ENCODE results near the gene FAM135A. TPM values are rescaled to one million over a fixed set of nuclear protein-coding genes. Genes with fewer than 3 reads are reported as not detected.
"Not testable (repeated sequence)": the region's sequence is repeated elsewhere in the genome, so short reads cannot be mapped to it uniquely, and the experiment has no call there.

Gene FAM135A
- total RNA-seq, 1 experiment from 2014 or later: 53.4 TPM

DNA sequence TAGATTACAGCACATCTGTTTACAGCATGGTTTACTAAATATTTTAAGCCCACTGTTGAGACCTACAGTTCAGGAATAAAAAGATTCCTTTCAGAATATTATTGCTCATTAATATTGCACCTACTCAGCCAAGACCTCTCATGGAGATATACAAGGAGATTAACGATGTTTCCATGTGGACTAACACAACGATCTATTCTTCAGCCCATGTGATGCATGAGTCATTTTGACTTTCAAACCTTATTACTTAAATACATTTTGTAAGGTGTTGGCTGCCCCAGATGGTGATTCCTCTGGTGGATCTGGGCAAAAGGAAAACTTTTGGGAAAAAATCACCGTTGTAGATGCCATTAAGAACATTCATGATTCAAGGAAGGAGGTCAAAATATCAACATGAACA, 105.4 kb downstream of the FAM135A start:
- no peak for DNase-seq (ENCODE audit: low spot score)
- in situ Hi-C loops (cut with HindIII; ENCODE audit: low sequenced_read_pairs): no loop called here

DNA sequence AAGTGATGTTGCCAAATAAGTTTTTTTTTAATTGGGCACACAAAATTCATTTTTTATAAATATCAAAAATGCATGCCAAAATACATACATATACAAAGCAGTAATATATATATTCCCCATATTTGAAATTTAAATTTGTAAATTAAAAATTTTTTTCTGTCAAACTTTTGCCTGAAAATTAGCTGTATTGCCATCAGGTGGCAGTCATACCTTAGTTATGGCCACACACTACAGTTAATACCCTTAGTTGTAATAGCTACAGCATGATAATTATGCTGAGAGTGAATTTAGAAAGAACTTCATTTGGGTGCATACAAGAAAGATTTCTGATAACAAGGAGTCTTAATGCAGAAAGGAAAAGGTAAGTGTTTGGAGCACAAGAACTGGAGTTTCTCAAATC, 107.3 kb downstream of the FAM135A start:
- DNase-seq (ENCODE audit: low spot score): no peak
- in situ Hi-C loops (cut with HindIII; ENCODE audit: low sequenced_read_pairs): no loop called here

GRCh38 chr6:70524721-70525286, 111.5 kb downstream of the FAM135A start:
- in situ Hi-C loops (cut with HindIII; ENCODE audit: low sequenced_read_pairs): no loop called here
- DNase-seq (ENCODE audit: low spot score): no peak

- DNase-seq (ENCODE audit: low spot score): no peak
- in situ Hi-C loops (cut with HindIII; ENCODE audit: low sequenced_read_pairs): no loop called here
Measured at GRCh38 chr6:70527071-70527737, 113.9 kb downstream of the FAM135A start.

- DNase-seq (ENCODE audit: low spot score): no peak
- in situ Hi-C loops (cut with HindIII; ENCODE audit: low sequenced_read_pairs): no loop called here
Measured at GRCh38 chr6:70530023-70530422, 116.7 kb downstream of the FAM135A start.

- in situ Hi-C loops (cut with HindIII; ENCODE audit: low sequenced_read_pairs): no loop called here
- no peak for DNase-seq (ENCODE audit: low spot score)
Measured at GRCh38 chr6:70531133-70531532, 117.8 kb downstream of the FAM135A start.

DNA sequence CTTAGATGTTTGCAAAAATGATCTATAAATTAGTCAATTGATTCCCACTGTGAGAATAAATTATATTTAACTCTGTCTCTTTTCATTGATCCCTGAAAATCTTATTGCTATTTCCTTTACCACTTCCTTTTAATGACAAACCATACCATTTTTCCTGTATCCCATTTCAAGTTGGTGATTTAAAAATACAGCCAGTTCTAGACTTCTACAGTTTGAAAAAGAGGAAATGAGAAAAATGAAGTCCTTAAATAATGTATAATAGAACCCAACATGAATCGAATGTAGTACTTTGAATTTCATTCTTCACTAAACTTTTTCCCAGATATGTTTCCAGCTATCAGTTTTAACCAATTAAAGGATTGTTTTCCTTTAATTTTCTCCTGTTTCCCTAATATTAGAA, 124.0 kb downstream of the FAM135A start:
- in situ Hi-C loops (cut with HindIII; ENCODE audit: low sequenced_read_pairs): no loop called here
- DNase-seq (ENCODE audit: low spot score): no peak

DNA sequence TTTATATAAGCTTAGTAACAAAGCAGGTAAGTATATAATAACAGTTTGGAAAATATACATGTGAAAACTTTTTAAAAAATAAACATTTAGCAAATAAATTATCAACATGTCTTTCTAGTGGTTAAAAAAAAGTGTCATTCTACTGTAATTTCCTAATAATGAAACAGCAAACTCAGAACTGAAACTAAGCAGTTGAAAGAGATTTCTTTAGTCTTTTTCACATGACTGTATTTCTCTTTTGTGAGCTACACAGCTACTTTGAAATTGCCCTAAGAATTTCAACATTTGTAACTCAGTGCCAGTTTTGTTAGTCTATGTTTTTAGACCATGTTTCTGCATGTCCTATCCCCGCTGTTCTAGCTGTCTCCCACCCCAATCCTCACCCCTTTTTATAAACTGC, 125.1 kb downstream of the FAM135A start:
- in situ Hi-C loops (cut with HindIII; ENCODE audit: low sequenced_read_pairs): no loop called here

DNA sequence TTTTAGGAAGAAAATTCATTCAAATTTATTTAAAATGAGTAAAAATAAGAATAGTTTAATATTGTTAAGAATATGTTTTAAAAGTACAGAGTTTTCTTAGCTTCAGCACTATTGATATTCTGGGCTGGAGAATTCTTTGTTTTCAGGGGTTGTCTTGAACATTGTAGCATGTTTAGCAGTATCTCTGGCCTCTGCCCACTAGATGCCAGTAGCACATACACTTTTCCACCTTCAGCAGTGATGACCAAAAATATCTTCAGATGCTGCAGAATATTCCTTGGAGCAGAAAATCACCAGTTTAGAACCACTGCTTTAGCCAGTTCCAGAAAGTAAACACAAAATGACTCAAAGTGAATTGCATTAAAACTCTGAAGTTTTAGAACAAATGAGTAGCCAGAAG, 134.0 kb downstream of the FAM135A start:
- in situ Hi-C loops (cut with HindIII; ENCODE audit: low sequenced_read_pairs): no loop called here
- DNase-seq (ENCODE audit: low spot score): peak; percentile 56

More for the DNA sequence above, 125.1 kb downstream of the FAM135A start:
- DNase-seq (ENCODE audit: low spot score): no peak

GRCh38 chr6:70547905-70548304, 134.6 kb downstream of the FAM135A start:
- no peak for DNase-seq (ENCODE audit: low spot score)
- in situ Hi-C loops (cut with HindIII; ENCODE audit: low sequenced_read_pairs): no loop called here

DNA sequence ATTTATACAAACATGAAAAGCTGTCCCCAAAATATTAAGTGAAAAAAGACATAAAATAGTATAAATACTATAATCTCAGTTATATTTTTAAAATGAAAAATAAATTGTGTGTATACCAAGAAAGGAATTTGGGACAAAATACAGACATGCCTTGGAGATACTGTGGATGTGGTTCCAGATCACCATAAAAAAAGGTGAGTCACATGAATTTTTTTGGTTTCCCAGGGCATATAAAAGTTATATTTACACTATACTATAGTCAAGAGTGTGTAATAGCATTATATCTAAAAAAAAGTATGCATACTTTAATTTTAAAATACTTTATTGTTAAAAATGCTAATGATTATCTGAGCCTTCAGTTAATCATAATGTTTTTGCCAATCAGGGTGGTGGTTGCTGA, 136.0 kb downstream of the FAM135A start:
- in situ Hi-C loops (cut with HindIII; ENCODE audit: low sequenced_read_pairs): no loop called here
- no peak for DNase-seq (ENCODE audit: low spot score)

DNA sequence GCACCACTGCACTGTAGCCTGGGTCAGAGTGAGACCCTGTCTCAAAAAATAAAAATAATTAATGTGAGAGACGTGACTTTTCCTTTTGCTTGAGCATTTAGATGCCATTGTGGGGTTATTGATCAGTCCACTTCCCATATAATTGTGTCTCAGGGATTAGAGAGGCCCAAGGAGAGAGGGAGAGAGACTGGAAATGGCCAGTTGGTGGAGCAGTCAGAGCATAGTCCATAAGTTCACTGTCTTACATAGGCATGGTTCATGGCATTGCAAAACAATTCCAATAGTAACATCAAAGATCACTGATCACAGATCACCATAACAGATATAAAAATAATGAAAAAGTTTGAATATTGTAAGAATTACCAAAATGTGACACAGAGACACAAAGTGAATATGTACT, 138.3 kb downstream of the FAM135A start:
- in situ Hi-C loops (cut with HindIII; ENCODE audit: low sequenced_read_pairs): no loop called here
- DNase-seq (ENCODE audit: low spot score): no peak

DNA sequence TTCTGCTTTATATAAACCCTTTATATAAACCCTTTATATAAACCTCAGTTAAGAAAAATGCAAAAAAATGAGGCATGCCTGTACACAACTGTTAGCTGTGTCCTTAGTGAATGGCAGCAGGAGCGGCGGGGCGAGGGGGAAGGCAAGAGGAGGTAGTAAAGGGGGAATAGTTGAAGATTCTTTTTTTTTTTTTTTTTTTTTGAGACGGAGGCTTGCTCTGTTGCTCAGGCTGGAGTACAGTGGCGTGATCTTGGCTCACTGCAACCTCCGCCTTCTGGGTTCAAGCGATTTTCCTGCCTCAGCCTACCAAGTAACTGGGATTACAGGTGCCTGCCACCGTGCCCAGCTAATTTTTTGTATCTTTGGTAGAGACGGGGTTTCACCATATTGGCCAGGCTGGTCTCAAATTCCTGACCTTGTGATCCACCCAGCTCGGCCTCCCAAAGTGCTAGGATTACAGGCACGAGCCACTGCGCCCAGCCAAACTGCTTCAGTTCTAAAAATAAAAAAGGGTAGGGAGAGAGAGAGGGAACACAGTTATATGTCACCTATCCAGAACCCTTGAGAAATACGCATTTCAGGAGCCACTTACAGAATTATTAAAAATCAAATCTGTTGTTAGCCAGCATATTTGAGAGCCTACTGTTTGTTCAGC, 139.1 kb downstream of the FAM135A start:
- in situ Hi-C loops (cut with HindIII; ENCODE audit: low sequenced_read_pairs); DNase-seq (ENCODE audit: low spot score): not testable (repeated sequence)

GRCh38 chr6:70552974-70553373, 139.7 kb downstream of the FAM135A start:
- no peak for DNase-seq (ENCODE audit: low spot score)
- in situ Hi-C loops (cut with HindIII; ENCODE audit: low sequenced_read_pairs): no loop called here

DNA sequence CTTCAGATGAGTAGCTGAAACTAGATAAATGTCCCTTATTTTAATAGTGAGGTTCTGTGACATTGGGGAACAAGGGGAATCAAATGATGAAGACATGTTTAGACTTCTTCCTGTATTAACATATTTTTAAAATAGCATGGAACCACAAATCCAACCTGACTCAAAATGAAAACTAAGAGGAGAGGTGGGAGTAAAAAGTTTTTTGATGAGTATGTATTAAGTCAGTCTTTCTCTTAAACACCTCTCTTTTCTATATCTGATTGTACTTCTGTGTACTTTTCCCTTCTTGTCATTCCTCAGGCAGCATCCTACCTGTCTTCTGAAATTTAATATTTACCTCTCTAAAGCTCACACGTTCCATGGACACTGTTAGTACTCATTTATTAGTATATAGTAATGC, 144.7 kb downstream of the FAM135A start:
- DNase-seq (ENCODE audit: low spot score): no peak
- in situ Hi-C loops (cut with HindIII; ENCODE audit: low sequenced_read_pairs): no loop called here

- DNase-seq (ENCODE audit: low spot score); in situ Hi-C loops (cut with HindIII; ENCODE audit: low sequenced_read_pairs): not testable (repeated sequence)
Measured at GRCh38 chr6:70562401-70562800, 149.1 kb downstream of the FAM135A start.

- DNase-seq (ENCODE audit: low spot score): no peak
- in situ Hi-C loops (cut with HindIII; ENCODE audit: low sequenced_read_pairs): no loop called here
Measured at GRCh38 chr6:70563530-70563929, 150.2 kb downstream of the FAM135A start.

- in situ Hi-C loops (cut with HindIII; ENCODE audit: low sequenced_read_pairs): no loop called here
- DNase-seq (ENCODE audit: low spot score): peak; percentile 95
Measured at GRCh38 chr6:70566751-70567382, 153.6 kb downstream of the FAM135A start, which contains the start of gene SDHAF4. Gene SDHAF4 (plus strand): TSS chr6:70566930. CDS start chr6:70566941, 11 bp downstream.

GRCh38 chr6:70574643-70575042, 161.3 kb downstream of the FAM135A start:
- in situ Hi-C loops (cut with HindIII; ENCODE audit: low sequenced_read_pairs): no loop called here
- DNase-seq (ENCODE audit: low spot score): no peak

- no peak for DNase-seq (ENCODE audit: low spot score)
- in situ Hi-C loops (cut with HindIII; ENCODE audit: low sequenced_read_pairs): no loop called here
Measured at GRCh38 chr6:70575899-70576495, 162.7 kb downstream of the FAM135A start.

Data from G401 (cell line).